ENCODE data around the gene C7orf33.
"Not testable (repeated sequence)": the region's sequence is repeated elsewhere in the genome, so short reads cannot be mapped to it uniquely, and the experiment has no call there.

The C7orf33 gene, protein sequence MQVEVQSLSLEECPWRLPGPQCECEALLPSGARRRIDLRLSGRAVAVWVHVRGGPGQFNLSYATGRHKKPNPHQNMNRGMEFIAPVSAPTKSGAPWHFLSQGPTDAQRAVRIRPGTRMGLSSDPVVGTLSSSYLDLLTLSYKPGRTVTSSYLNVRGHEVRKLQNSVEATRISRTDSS

DNA sequence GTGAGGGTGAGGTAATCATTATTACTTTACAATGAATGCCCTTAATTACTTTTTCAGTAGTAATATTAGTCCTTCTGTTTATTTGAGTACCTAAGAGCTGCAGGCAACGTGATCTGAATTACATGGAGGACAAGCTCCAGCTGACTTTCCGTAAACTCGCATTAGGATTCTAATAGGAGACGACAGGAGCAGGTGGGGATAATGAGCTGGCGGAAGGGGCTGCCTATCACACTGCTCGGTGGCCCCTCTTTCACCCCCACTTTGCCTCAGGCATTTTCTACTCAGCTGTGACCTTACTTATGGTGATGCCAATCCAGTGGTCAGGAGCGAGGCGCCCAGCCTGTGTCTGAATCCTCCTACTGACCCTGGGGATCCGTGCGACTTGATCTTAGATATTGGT lies at the start of gene C7orf33:
C7orf33 (plus strand) TSS at position 296 of the 400 bp plus-strand sequence. CDS start 160 bp downstream, outside the sequence.
- in situ Hi-C loops (cut with MboI; ENCODE audit: low sequenced_read_pairs), result no loop called here

DNA sequence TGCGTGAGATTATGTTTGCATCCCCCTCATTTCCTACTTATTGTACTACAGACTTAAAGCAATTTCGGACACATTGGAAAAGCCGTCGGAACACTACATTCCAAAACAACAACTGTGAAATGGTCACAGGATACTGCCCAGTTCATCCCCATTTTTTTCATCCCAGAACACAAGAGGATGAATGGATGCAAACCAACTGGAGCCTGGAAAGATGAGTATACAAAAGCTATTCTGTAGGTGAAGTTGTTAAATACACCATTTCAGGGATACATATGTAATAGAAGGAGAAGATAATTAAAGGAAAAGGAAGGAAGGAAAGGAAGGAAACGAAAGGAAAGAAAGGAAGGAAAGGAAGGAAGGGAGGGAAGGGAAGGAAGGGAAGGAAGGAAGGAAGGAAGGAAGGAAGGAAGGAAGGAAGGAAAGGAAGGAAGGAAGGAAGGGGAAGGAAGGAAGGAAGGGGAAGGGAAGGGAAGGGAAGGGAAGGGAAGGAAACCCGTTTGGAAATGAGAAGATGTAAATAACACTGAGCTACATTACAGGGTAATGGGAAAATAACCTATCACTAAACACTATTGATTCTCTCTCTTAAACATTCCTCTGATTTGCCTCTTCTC lies 48.6 kb upstream of the C7orf33 start:
- in situ Hi-C loops (cut with MboI; ENCODE audit: low sequenced_read_pairs), result no loop called here

DNA sequence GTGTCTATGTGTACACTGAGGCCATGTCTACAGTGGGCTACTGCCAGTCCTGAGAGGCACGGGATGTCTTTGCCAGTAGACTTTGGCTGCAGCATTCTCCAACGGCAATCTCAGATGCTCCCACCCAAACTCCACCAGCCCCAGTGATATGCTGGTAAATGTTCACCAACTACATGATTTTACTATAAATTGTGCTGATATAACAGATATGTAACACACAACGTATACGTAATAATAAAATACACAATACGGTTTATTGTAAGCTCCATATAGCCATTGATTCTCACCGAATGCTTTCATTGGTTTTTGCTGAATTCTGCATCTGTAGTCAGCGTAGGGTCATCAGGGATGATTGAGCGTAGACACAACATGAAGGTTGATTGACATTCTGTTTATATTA lies 47.3 kb upstream of the C7orf33 start:
- in situ Hi-C loops (cut with MboI; ENCODE audit: low sequenced_read_pairs), result no loop called here

DNA sequence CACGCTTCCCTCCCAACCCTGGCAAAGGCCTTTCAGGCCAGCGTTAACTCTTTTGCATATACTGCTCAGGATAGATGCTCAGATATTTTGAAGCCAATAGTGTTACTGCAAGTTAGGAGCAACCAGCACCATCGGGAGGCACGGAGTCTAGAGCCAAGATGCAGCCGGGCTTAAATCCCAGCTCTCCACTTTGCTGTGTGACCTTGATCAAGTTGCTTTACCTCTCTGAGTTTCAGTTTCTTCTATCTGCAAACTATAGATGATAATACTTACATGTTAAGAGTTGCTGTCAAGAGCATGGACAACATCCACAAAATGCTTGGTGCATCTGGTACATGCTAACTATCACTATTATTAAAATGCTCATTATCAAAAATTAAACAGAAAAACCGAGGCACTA lies 45.4 kb upstream of the C7orf33 start:
- in situ Hi-C loops (cut with MboI; ENCODE audit: low sequenced_read_pairs), result no loop called here

DNA sequence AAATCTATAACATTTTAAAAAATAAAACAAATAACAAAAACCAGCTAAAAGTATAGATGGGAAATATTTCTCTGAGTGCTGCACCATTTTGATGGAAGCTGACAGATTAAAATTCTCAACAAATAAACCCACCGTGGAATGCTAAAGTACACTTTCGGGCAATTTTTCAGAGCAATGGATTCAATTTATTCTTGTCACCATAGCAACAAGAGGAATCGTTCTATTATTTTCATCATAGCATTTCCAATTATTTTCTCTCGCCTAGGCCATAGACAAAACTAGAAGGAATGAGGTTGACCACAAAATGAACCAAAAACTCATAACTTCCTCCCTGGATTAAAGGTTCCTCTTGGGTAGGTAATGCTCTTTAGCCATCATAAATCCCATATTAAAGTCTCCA lies 44.6 kb upstream of the C7orf33 start:
- in situ Hi-C loops (cut with MboI; ENCODE audit: low sequenced_read_pairs), result no loop called here

DNA sequence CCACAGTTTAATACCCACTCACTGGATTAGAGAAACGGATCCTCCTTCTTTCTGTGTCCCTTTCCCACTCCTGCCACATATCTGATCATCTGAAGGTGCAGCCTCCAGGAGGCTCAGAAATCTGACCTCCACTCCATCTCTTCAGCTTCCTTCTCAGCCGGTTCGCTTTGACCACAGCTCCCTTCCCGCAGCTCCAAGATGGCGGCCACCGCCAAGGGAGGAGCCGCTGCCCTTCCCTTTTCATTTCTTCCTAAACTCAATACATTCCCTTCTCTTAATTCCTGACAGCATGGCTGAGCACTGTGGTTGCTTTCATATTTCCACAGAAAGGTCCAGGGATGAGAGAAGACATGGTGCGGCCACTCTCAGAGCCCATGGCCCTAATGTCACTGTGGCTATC lies 43.7 kb upstream of the C7orf33 start:
- in situ Hi-C loops (cut with MboI; ENCODE audit: low sequenced_read_pairs), result no loop called here

DNA sequence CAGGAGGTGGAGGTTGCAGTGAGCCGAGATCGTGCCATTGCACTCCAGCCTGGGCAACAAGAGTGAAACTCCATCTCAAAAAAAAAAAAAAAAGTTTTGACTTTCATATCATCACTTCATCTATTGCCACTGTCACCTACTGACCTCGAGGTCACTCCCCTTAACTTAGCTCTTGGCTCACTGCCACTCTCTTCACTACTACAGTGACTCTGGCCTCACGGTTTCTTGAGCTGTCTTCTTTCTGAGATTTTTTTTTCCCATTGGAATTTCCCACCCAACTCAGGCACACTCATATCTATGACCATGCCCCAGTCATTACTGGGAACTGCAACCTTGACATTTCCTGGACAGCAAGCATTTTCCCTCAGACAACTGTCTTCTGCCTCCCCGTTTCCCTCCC lies 42.6 kb upstream of the C7orf33 start:
- in situ Hi-C loops (cut with MboI; ENCODE audit: low sequenced_read_pairs), result no loop called here

DNA sequence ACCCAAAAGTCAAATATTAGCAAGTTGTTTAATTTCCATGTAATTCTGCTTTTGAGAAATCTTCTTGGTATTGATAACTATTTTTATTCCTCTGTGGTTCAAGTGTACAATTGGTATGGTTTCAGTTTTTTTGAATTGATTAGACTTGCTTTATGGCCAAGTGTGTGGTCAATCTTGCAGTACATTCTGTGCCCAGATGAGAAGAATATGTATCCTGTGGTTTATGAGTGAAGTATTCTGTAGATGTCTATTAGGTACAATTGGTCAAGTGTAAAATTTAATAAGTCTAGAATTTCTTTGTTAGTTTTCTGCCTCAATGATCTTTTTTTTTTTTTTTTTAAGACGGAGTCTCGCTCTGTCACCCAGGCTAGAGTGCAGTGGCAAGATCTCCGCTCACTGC lies 36.6 kb upstream of the C7orf33 start:
- in situ Hi-C loops (cut with MboI; ENCODE audit: low sequenced_read_pairs), result no loop called here

DNA sequence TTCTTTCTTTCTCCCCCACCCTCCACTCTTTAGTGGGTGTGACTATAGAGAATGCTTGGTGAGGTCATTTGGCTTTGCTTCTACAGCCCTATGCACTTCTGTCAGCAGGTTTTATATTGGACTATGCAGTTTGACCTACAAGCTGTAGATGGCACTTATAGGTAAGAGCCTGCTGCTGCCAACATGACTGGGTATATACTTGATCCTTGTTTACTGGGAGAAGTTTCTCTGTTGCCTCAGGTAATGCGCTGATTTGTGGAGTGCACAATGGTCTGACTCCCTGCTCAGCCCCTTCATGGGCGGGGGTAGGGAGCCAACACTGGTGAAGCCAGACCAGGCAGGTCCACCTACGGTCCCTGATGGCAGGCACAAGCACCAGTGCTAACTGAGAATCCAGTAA lies 33.7 kb upstream of the C7orf33 start:
- in situ Hi-C loops (cut with MboI; ENCODE audit: low sequenced_read_pairs), result no loop called here

DNA sequence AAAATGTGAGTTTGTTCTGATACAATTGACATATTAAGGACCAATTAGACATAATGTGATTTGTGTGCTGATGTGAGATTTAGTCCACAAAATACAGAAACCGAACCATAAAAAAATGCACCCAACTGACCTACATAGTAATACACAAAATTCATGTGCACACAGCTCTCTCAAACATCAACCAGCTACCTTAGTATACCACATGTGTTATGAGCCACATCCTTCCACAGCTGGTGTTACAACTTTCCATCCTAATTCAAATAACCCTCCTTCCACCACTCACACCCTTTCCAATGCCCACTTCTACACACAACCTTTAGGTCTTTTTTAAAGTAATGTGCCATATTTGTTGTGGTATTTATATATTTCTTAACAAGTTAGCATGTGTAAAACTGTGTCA lies 31.7 kb upstream of the C7orf33 start:
- in situ Hi-C loops (cut with MboI; ENCODE audit: low sequenced_read_pairs), result no loop called here

DNA sequence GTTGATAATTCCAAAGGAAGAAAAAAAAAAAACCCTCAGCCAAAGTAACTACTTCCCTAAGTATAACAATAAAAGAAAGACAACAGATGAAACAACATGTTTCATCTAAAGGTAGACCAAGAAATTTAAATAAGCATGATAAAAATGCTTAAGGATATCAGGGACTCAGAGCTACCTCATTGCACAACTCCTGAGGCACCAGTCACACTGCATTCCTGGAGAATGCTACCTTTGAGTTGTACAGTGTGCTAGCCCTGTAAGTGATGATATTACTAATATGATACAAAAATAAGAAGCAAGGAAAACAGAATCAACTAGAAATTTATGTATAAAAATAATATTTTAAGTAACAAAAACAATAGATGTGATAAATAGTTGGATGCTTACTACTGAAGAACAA lies 29.5 kb upstream of the C7orf33 start:
- in situ Hi-C loops (cut with MboI; ENCODE audit: low sequenced_read_pairs), result no loop called here

DNA sequence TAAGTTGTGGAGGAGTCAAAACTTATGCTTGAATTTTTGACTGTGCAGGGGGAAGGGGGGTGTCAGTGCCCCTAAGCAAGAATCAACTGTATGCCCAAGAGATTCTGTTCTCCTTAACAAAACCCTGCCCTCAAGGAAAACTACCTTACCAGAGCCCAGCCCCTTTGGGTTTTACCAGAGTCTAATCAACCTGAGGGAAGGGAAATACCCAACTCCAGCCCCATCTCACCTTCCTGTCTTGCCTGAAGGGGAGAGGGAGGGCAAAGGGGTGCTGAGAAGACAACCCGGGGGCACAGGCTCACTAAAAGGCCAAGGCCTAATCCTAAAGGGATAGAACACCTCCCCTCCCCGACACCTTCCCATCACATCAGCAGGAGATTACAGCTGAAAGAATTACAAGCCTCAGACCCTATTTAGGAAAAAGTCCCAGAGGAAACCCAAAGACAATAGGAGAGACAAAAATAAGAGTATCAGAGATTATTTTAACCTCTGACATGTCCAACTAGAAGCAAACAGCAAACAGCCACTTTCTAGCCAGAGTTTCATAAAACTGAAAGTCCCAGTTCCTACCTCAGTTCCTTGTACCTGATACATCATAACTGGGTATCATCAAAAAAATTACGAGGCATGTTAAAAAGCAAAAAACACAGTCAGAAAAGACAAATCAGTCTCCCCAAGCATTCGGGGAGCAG lies 26.8 kb upstream of the C7orf33 start:
- in situ Hi-C loops (cut with MboI; ENCODE audit: low sequenced_read_pairs), result no loop called here

DNA sequence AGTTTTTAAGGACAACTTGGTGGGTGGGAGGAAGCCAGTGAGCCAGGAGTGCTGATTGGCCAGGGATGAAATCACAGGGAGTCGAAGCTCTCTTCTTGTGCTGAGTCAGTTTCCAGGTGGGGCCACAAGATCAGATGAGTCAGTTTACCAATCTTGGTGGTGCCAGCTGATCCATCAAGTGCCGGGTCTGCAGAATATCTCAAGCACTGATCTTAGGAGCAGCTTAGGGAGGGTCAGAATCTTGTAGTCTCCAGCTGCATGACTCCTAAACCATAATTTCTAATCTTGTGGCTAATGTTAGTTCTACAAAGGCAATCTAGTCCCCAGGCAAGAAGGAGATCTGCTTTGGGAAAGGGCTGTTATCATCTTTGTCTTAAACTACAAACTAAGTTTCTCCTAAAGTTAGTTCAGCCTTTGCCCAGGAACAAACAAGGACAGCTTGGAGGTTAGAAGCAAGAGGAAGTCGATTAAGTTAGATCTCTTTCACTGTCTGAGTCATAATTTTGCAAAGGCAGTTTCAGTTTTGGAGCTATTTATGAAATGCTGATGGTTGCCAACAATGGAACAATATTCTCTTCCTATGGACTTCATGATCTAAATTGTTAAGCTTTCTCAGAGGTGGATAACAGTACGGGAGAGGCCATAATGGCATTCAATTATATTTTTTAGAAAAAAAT lies 26.2 kb upstream of the C7orf33 start:
- in situ Hi-C loops (cut with MboI; ENCODE audit: low sequenced_read_pairs), result not testable (repeated sequence)

DNA sequence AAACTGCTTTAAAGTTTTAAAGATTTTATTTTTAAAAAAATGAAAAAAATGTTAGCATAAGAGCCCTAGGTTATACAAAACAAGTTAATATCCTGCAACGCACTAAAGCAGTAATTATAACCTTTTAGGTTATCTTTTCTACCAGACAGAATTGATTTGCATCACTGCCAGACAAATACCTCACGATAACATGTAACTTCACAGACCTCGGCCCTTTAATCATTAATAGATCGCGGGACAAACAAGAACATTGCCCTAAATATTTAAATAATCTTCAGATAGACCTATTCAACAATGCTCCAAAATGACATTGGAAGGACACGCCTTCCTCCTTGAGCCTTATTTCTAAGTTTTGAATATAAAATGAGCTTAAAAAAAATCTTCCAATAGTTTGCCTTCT lies 23.8 kb upstream of the C7orf33 start:
- in situ Hi-C loops (cut with MboI; ENCODE audit: low sequenced_read_pairs), result no loop called here

DNA sequence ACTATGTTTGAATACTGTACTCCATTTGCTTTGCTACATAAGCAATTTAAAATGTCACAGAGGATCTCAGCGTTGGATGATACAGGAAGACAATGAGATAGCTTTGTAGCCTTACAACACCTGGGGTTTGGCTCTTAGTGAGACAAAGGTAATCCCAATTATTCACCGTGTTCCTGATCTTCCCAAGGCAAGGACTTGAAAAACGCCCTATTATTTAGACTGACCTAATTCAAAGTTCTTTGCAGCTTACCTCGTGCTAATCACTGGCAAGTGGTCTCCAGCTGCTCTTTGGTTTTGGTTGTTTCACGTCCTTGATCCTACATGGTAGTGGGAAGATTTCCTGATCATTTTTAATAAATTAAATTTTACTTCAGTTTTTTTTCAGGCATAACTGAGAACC lies 23.0 kb upstream of the C7orf33 start:
- in situ Hi-C loops (cut with MboI; ENCODE audit: low sequenced_read_pairs), result no loop called here

DNA sequence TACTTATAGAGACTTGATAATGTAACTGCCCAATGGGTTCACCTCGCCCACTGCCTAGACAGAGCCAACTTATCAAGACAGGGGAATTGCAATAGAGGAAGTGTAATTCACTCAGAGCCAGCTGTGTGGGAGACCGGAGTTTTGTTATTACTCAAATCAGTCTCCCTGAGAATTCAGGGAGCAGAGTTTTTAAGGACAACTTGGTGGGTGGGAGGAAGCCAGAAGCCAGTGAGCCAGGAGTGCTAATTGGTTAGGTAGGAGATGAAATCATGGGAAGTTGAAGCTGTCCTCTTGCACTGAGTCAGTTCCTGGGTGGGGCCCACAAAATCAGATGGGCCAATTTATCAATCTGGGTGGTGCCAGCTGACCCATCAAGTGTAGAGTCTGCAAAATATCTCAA lies 20.1 kb upstream of the C7orf33 start:
- in situ Hi-C loops (cut with MboI; ENCODE audit: low sequenced_read_pairs), result no loop called here

DNA sequence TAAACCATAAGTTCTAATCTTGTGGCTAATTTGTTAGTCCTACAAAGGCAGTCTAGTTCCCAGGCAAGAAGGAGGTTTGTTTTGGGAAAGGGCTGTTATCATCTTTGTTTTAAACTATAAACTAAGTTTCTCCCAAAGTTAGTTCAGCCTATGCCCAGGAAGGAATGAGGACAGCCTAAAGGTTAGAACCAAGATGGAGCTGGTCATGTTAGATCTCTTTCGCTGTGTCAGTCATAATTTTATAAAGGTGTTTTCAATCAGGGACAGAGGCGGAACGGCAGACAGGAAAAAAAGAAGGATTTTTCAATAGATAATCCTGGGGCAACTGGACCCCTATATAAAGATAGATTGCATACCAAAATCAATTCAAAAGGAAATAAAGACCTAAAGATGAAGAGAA lies 19.6 kb upstream of the C7orf33 start:
- in situ Hi-C loops (cut with MboI; ENCODE audit: low sequenced_read_pairs), result not testable (repeated sequence)

DNA sequence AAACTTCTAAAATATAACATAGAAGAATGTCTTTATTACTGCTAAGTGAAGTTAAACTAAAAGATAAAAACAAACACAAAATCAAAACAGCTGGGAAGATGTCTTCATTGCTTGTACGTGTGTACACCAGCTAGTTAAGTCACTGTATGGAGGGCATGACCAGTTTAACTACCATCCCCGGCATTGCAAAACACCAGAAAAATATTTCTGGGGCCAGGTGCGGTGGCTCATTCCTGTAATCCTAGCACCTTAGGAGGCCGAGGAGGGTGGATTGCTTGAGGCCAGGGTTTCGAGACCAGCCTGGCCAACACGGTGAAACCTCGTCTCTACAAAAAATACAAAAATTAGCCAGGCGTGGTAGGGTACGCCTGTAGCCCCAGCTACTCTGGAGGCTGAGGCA lies 19.2 kb upstream of the C7orf33 start:
- in situ Hi-C loops (cut with MboI; ENCODE audit: low sequenced_read_pairs), result no loop called here

DNA sequence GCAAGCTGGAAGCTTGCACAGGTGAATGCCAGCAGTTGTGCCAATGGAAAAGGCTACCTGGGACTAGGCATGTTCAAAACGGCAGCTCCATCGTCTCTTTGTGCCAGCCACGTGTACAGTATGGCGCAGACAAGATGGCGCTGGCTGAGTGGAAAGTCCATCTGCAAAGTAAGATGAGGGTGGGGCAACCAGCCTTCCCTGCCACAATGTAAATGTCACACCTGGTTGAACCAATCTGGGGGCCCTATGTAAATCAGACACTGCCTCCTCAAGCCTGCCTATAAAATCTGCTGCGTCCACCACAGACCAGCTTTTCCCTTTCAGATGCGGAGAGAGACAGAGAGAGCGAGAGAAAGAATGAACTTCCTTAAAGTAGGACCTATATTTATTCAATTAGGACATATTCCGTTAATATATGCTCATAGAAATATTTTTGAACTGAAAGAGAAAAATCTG lies 18.5 kb upstream of the C7orf33 start:
- in situ Hi-C loops (cut with MboI; ENCODE audit: low sequenced_read_pairs), result no loop called here

DNA sequence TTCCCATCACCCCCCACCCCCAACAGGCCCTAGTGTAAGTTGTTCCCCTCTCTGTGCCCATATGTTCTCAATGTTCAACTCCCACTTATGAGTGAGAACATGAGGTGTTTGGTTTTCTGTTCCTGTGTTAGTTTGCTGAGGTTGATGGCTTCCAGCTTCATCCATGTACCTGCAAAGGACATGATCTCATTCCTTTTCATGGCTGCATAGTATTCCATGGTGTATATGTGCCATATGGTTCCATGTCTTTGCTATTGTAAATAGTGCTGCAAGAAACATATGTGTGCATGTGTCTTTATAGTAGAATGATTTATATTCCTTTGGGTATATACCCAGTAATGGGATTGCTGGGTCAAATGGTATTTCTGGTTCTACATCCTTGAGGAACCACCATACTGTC lies 17.0 kb upstream of the C7orf33 start:
- in situ Hi-C loops (cut with MboI; ENCODE audit: low sequenced_read_pairs), result not testable (repeated sequence)

DNA sequence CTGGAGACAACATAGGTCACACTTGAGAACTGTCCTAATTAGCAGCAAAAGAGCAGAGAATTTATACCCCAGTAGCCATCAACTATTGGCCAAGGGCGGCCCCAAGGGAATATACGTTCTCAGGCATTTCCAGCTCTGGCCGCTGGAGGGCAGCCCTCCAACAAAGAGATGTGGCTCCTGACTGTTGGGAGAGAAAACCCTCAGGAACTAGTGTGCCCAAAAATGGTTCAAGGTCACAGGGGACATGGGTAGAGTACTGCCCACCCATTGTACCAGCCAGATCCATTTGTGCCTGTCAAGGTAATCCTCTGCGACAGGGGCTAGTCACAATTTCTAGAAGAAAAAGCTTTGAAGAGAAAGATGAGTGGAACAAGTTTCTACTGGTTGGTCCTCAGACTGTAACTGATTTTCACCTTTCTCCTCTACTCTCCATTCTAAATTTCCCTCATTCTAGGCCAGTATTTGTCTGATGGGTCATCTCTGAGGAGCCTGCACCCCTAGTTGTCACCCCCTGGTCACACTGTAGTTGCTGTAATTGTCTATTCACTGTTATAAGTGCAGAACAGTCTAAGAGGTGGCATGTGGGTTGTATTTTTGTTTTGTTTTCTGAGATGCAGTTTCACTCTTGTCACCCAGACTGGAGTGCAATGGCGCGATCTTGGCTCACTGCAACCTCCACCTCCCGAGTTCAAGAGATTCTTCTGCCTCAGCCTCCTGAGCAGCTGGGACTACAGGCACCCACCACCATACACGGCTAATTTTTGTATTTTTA lies 14.7 kb upstream of the C7orf33 start:
- in situ Hi-C loops (cut with MboI; ENCODE audit: low sequenced_read_pairs), result no loop called here

All from hTERT RPE-1 (cell line).